HFF-Myc (cell line): ENCODE results near the gene EVI2B.

ENCODE experiments used
- DNase-seq: peaks from one replicate; pipeline ENCODE4 v3.0.0-alpha.2; 2011; ENCODE audit warnings: low read depth; ENCODE audit errors: extremely low read depth
- H3K4me3 ChIP-seq: replicated peaks from 2 replicates; pipeline ENCODE4 v1.5.1; 2011; ENCODE audit warnings: low read depth, mild to moderate bottlenecking, control low read depth, low read length
- TF ChIP-seq, protein P1 (sequence below): IDR thresholded peaks from 2 replicates; pipeline ENCODE4 v1.5.1; 2012; ENCODE audit warnings: mild to moderate bottlenecking, low read depth, low read length, control low read depth; ENCODE audit errors: missing control alignments

Gene EVI2B

DNA sequence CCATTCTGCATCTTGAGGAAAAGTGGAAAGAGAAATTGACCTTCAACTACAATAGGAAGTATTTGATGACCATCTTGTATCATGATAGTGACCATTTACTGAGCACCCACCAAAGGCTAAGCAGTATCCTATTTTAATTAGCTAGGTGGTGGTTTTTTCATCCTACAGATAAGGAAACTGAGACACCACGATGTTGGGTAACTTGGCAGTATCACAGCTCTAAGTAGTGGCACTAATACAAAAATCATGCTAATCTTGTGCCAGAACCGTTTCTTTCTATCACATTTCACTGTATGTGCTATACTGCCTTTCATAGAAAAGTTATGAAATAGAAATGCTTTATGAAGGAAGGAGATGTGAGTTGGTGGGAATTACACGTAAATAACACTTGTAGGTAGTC is 2.3 kb downstream of the EVI2B start:
- no peak for DNase-seq
- no peak overlapping the region for H3K4me3 ChIP-seq
- TF ChIP-seq, protein P1, sequence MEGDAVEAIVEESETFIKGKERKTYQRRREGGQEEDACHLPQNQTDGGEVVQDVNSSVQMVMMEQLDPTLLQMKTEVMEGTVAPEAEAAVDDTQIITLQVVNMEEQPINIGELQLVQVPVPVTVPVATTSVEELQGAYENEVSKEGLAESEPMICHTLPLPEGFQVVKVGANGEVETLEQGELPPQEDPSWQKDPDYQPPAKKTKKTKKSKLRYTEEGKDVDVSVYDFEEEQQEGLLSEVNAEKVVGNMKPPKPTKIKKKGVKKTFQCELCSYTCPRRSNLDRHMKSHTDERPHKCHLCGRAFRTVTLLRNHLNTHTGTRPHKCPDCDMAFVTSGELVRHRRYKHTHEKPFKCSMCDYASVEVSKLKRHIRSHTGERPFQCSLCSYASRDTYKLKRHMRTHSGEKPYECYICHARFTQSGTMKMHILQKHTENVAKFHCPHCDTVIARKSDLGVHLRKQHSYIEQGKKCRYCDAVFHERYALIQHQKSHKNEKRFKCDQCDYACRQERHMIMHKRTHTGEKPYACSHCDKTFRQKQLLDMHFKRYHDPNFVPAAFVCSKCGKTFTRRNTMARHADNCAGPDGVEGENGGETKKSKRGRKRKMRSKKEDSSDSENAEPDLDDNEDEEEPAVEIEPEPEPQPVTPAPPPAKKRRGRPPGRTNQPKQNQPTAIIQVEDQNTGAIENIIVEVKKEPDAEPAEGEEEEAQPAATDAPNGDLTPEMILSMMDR = no peak

DNA sequence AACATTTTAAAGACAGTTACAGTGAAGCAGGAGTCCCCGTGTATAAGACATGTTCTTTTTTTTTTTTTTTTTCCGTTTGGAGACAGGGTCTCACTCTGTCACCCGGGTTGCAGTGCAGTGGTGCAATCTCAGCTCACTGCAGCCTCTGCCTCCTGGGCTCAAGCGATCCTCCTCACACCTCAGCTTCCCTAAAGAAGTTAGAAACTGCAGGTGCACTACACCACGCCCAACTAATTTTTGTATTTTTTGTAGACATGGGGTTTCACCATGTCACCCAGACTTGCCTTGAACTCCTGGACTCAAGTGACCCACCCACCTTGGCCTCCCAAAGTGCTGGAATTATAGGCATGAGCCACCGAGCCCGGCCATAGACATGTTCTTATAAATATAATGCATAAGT is 3.0 kb downstream of the EVI2B start:
- TF ChIP-seq, protein P1 = no peak
- no peak overlapping the region for H3K4me3 ChIP-seq
- no peak for DNase-seq

DNA sequence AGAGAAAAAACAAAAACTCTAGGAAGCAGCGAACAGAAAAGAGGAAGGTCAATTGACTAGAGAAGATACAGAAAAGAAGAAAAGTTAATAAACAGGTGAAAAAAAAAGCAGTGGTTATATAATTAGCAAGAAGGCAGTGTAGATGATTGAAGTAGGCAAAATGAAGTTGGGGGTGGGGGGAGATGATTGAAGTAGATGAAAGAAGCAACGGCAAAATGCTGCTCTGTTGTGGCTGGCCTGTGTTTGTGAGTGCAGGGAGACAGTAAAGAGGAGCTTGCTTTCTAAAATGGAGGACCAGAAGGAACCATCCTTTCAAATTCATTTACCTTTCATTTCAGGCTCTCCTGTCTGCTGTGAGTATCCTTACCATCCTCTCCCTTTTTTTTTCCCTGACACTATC is 3.6 kb downstream of the EVI2B start:
- no peak overlapping the region for H3K4me3 ChIP-seq
- TF ChIP-seq, protein P1 = no peak
- no peak for DNase-seq

DNA sequence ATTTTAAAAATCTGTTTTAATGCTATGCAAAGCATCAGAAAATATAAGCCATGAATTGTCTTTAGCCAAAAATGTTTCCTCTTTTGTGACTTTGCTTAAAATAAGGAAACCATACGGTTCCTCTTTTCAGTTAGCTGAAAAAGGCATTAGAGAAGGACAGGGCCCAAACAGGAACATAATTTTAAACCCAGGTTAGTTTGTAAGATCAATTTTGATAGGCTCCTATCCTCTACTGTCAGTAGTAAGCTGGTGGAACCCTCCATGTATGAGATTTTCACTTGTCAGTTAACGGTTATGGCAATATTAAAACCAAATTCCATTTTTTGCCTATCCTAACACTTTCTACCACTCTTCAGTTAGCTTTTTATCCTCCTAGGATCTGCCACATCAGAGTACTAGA is 4.3 kb downstream of the EVI2B start:
- TF ChIP-seq, protein P1 = no peak
- DNase-seq = no peak
- no peak overlapping the region for H3K4me3 ChIP-seq

DNA sequence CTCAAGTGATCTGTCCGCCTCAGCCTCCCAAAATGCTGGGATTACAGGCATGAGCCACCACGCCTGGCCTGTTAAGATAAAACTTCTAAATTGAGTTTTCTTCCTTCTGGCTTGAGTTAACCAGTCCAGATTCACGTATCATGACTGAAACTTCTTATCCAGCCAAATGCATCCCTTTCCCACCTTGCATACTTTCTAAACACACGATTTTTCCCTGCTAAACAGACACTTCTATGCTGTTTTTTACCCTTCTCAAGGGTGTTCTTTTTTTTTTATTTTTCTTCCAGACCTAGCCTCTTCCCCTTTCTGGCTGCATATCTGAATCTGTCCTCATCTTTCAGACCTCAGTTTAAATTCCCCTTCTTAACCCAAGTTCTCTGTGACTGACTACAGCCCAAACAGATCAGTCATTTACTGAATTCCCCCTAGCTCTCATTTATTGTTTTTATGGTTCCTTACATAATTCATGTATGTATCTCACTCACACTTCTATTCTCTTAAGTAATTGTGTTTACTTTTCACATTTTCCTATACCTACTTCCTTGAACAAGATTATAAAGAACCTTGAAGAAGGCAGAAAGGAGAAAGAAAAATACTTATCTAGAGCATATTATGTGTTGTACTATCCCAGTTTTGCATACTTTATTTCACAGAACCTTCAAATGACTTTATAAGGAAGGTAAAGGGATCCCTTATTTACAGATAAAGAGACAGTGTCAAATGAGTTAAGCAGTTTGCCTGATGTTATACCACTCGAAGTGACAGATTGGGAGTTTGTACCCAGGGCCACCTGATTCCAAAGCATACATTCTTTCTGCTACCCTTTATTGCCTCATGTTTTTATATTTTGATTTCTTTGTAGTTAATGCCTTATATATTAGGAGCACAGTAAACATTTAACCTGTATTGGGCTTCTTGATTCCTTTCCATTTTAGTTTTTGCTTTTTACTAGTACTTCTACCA is 5.2 kb downstream of the EVI2B start:
- TF ChIP-seq, protein P1 = no peak
- H3K4me3 ChIP-seq = no peak overlapping the region

DNA sequence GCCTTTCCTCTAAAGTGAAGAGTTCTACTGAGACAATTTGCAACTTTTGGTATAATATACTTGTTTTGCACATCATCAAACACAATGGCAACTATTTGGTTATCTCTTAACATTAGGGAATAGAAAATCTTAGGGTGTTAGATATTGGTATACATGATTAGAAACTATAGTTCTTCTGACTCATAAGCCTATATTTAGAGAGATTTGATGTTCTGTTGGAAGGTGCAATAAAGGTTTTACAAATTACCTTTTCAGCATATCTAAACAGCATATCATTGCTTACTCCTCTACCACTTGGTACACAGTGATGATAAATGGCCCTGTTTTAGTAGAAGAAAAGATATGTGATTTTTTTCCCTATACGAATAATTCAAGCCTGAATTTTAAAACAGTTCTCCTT is 6.2 kb downstream of the EVI2B start:
- DNase-seq = no peak
- TF ChIP-seq, protein P1 = no peak
- no peak overlapping the region for H3K4me3 ChIP-seq

More for the DNA sequence above, 5.2 kb downstream of the EVI2B start:
- no peak for DNase-seq
